ENCODE measurements around the gene UBE2N.

Gene UBE2N

GRCh38 chr12:93361151-93361919 lies 80.4 kb downstream of the UBE2N start:
- no peaks in the 10 kb centered on the region for H3K9me3 Mint-ChIP-seq
- H3K4me3 Mint-ChIP-seq: no peak overlapping the region
- peaks cover 3% of the 10 kb centered on the region for H3K27me3 Mint-ChIP-seq (ENCODE audit: low read depth, poor library complexity)
- peak overlapping the region; percentile 23 for H3K27ac Mint-ChIP-seq
- no peaks in the 10 kb centered on the region for H3K36me3 Mint-ChIP-seq (ENCODE audit: low read depth)
- no peak for DNase-seq
- H3K4me1 Mint-ChIP-seq: peaks cover 23% of the 10 kb centered on the region
- TF ChIP-seq, protein P1, sequence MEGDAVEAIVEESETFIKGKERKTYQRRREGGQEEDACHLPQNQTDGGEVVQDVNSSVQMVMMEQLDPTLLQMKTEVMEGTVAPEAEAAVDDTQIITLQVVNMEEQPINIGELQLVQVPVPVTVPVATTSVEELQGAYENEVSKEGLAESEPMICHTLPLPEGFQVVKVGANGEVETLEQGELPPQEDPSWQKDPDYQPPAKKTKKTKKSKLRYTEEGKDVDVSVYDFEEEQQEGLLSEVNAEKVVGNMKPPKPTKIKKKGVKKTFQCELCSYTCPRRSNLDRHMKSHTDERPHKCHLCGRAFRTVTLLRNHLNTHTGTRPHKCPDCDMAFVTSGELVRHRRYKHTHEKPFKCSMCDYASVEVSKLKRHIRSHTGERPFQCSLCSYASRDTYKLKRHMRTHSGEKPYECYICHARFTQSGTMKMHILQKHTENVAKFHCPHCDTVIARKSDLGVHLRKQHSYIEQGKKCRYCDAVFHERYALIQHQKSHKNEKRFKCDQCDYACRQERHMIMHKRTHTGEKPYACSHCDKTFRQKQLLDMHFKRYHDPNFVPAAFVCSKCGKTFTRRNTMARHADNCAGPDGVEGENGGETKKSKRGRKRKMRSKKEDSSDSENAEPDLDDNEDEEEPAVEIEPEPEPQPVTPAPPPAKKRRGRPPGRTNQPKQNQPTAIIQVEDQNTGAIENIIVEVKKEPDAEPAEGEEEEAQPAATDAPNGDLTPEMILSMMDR (IDR thresholded peaks at IDR 0.05): no peak

- H3K9me3 Mint-ChIP-seq: no peaks in the 10 kb centered on the region
- no peak overlapping the region for H3K27ac Mint-ChIP-seq
- no peaks in the 10 kb centered on the region for H3K36me3 Mint-ChIP-seq (ENCODE audit: low read depth)
- no peak for DNase-seq
- no peak overlapping the region for H3K4me3 Mint-ChIP-seq
- H3K27me3 Mint-ChIP-seq (ENCODE audit: low read depth, poor library complexity): peaks cover 3% of the 10 kb centered on the region
- H3K4me1 Mint-ChIP-seq: peaks cover 23% of the 10 kb centered on the region
- TF ChIP-seq, protein P1 (IDR thresholded peaks at IDR 0.05): no peak
These were observed 81.1 kb downstream of the UBE2N start for GRCh38 chr12:93360688-93361087.

GRCh38 chr12:93358821-93359220 lies 82.9 kb downstream of the UBE2N start:
- TF ChIP-seq, protein P1 (IDR thresholded peaks at IDR 0.05): no peak
- Mint-ChIP-seq H3K9me3 (no peaks in the 10 kb centered on the region), H3K36me3 (ENCODE audit: low read depth) (no peaks in the 10 kb centered on the region), H3K4me1 (peaks cover 20% of the 10 kb centered on the region), H3K4me3 (no peak overlapping the region), H3K27ac (no peak overlapping the region), H3K27me3 (ENCODE audit: low read depth, poor library complexity) (peaks cover 3% of the 10 kb centered on the region)
- no peak for DNase-seq

GRCh38 chr12:93358058-93358457 lies 83.7 kb downstream of the UBE2N start:
- no peak overlapping the region for H3K27ac Mint-ChIP-seq
- TF ChIP-seq, protein P1 (IDR thresholded peaks at IDR 0.05): no peak
- peaks cover 3% of the 10 kb centered on the region for H3K36me3 Mint-ChIP-seq (ENCODE audit: low read depth)
- peaks cover 3% of the 10 kb centered on the region for H3K27me3 Mint-ChIP-seq (ENCODE audit: low read depth, poor library complexity)
- DNase-seq: no peak
- H3K9me3 Mint-ChIP-seq: no peaks in the 10 kb centered on the region
- H3K4me1 Mint-ChIP-seq: peaks cover 14% of the 10 kb centered on the region
- H3K4me3 Mint-ChIP-seq: no peak overlapping the region

- no peaks in the 10 kb centered on the region for H3K27me3 Mint-ChIP-seq (ENCODE audit: low read depth, poor library complexity)
- H3K27ac Mint-ChIP-seq: no peak overlapping the region
- TF ChIP-seq, protein P1 (IDR thresholded peaks at IDR 0.05): no peak
- peaks cover 13% of the 10 kb centered on the region for H3K36me3 Mint-ChIP-seq (ENCODE audit: low read depth)
- peaks cover 5% of the 10 kb centered on the region for H3K4me1 Mint-ChIP-seq
- peaks cover 5% of the 10 kb centered on the region for H3K9me3 Mint-ChIP-seq
- DNase-seq: no peak
- no peak overlapping the region for H3K4me3 Mint-ChIP-seq
These were observed 85.5 kb downstream of the UBE2N start for GRCh38 chr12:93356214-93356613.
